Measurements from ENCODE around the gene PUS10.
"Not testable (repeated sequence)": the region's sequence is repeated elsewhere in the genome, so short reads cannot be mapped to it uniquely, and the experiment has no call there.

The PUS10 gene

GRCh38 chr2:61018798-61019197 is 743 bp upstream of the PUS10 start:
- TF ChIP-seq CTCF (IDR thresholded peaks at IDR 0.05; ENCODE audit: insufficient read depth, low read depth, low read length, missing control alignments): no peak
- no peak for DNase-seq (ENCODE audit: low read depth)
- peak overlapping the region; percentile 96 for H3K4me3 ChIP-seq (ENCODE audit: low read length)

- H3K4me3 ChIP-seq (ENCODE audit: low read length): peak overlapping the region; percentile 96
- peak; percentile 74 for DNase-seq (ENCODE audit: low read depth)
These were observed 282 bp upstream of the PUS10 start for GRCh38 chr2:61018318-61018755.

GRCh38 chr2:61017003-61017555 is 976 bp downstream of the PUS10 start:
- no peak for TF ChIP-seq CTCF (IDR thresholded peaks at IDR 0.05; ENCODE audit: insufficient read depth, low read depth, low read length, missing control alignments)
- peak overlapping the region; percentile 96 for H3K4me3 ChIP-seq (ENCODE audit: low read length)
- peak; percentile 91 for DNase-seq (ENCODE audit: low read depth)

More at GRCh38 chr2:61018318-61018755, 282 bp upstream of the PUS10 start:
- no peak for TF ChIP-seq CTCF (IDR thresholded peaks at IDR 0.05; ENCODE audit: insufficient read depth, low read depth, low read length, missing control alignments)

DNA sequence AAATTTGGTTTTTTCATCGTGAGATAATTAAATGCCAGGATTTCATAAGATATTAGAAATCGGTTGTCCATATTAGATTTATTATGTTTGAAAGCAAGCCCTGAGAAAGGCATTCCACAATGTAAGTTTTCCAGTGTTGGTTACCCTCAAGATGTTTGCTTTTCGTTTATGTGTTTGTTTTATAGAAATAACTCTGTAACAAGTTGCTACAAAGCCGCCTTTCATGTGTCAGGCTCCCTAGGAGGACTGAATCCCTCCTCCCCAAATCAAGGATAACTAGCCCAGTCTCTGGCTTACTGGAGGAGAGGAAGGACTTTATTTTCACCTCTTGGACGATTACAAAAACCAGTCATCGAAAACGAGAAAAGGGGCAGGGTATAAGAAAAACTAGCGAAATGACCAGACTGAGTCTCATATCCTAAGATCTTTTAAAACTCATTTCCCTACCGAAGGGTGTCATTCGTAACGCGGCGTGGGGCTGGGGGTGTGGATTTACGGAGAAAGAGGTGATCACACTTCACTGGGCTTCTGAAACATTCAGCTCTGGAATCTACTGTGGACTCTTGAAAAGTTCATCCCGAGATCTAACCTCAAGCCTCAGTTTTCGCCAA is 1.6 kb downstream of the PUS10 start:
- DNase-seq (ENCODE audit: low read depth): peak; percentile 39
- TF ChIP-seq CTCF (IDR thresholded peaks at IDR 0.05; ENCODE audit: insufficient read depth, low read depth, low read length, missing control alignments): no peak
- peak overlapping the region; percentile 96 for H3K4me3 ChIP-seq (ENCODE audit: low read length)

- TF ChIP-seq CTCF (IDR thresholded peaks at IDR 0.05; ENCODE audit: insufficient read depth, low read depth, low read length, missing control alignments): no peak
- peak; percentile 87 for DNase-seq (ENCODE audit: low read depth)
- peak overlapping the region; percentile 96 for H3K4me3 ChIP-seq (ENCODE audit: low read length)
These were observed 2.1 kb downstream of the PUS10 start for GRCh38 chr2:61015976-61016375.

DNA sequence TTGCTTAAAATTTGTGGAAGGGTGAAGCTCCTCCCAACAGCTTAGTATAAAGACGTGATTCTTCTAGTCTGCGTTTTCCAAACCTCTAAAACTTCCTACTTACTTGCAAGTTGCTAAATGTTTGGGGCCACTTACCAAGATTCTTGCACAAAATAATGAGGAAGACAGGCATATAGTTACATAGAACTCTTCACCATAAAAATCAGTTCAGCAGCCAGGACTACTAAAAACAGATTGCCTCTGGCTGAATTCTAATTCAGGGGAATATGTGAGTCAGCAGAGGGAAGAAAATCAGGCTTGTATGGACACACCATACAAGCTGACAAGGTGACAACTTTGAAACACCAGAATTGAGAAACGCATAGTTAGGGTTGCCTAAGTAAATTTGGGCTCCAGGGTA is 3.3 kb downstream of the PUS10 start:
- no peak overlapping the region for H3K4me3 ChIP-seq (ENCODE audit: low read length)
- DNase-seq (ENCODE audit: low read depth): peak; percentile 91
- TF ChIP-seq CTCF (IDR thresholded peaks at IDR 0.05; ENCODE audit: insufficient read depth, low read depth, low read length, missing control alignments): no peak

DNA sequence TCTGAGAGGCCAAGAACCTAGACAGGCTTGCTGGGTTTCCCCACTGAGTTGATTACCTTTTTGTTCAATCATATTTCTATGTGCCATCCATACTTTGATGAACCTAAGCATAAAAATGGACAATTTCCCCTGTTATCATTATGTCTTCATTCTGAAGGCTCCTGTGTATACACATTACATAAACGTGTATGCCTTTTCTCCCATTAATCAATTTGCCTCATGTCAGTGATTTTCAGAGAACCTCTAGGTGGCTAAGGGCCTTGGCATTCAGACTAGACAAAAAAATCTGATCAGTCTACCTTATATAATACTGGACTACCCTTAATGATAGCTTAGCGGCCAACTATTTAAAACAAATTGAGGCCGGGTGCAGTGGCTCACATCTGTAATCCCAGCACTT is 4.7 kb downstream of the PUS10 start:
- DNase-seq (ENCODE audit: low read depth): no peak
- TF ChIP-seq CTCF (IDR thresholded peaks at IDR 0.05; ENCODE audit: insufficient read depth, low read depth, low read length, missing control alignments): no peak
- no peak overlapping the region for H3K4me3 ChIP-seq (ENCODE audit: low read length)

DNA sequence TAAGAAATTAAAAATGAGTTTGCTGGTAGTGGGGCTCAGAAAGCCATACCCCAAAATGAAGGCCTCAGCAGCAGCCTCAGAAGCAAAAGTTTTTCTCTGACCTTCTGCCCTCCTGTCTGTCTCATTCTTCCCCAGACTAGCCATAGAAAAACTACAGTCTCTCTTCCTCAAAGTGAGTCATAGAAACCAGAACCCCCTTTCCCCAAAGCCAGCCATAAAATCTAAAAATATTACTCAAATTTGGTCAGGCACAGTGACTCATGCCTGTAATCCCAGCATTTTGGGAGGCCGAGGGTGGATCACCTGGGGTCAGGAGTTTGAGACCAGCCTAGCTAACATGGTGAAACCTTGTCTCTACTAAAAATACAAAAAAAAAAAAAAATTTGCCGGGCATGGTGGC is 5.8 kb downstream of the PUS10 start:
- not testable (repeated sequence) for H3K4me3 ChIP-seq (ENCODE audit: low read length)
- peak; percentile 32 for DNase-seq (ENCODE audit: low read depth)
